LNCaP clone FGC (cell line): ENCODE data around the gene ASXL1.

Experiments used
- DNase-seq: peaks from one replicate; pipeline ENCODE4 v3.0.0-alpha.2; 2011; ENCODE audit warnings: low read depth
- H3K4me3 ChIP-seq: 2 replicates; pipeline ENCODE4 v1.5.1; 2011; ENCODE audit warnings: mild to moderate bottlenecking, low read depth, low read length, control low read depth
- CTCF ChIP-seq: IDR thresholded peaks from 2 replicates; pipeline ENCODE4 v1.5.1; 2012; ENCODE audit warnings: mild to moderate bottlenecking; ENCODE audit not compliant: control insufficient read depth, insufficient read depth; ENCODE audit errors: extremely low read depth

ASXL1 gene

DNA sequence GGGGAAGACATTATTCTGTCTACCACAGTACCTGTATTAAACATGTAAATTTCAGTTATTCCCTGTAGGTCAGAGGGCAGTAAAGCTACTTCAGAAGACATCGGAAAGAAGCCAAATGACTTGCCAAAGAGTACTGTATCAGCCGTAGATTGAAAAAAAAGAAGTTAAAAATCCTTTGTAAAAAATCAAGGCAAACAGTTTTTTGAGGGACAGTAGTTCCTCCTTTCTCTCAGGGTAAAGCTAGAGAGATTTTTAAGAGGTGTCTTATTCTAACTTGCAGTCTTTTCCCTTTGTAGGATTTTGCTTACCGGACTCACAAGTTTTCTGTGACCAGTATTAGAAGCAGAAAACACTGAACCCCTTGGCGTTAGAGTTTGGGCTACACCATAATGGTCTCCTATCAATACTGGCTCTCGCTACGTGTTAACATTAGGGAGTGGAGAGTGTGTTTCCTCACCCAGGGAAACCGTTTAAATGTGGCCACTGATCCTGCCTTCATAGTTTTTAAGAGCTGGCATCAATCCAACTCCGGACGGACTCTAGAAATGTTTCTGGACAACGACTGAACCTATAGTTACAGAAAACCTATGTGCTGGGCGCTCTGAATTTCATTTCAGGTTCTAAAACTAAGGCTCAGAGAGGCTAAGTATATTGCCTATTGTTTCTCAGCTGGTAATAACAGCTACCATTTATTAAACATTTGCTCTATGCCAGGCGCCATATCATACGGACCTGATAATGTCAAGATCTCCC lies 1.3 kb upstream of the ASXL1 start:
- peak overlapping the region; percentile 75 for H3K4me3 ChIP-seq
- TF ChIP-seq CTCF, result no peak
- no peak for DNase-seq

DNA sequence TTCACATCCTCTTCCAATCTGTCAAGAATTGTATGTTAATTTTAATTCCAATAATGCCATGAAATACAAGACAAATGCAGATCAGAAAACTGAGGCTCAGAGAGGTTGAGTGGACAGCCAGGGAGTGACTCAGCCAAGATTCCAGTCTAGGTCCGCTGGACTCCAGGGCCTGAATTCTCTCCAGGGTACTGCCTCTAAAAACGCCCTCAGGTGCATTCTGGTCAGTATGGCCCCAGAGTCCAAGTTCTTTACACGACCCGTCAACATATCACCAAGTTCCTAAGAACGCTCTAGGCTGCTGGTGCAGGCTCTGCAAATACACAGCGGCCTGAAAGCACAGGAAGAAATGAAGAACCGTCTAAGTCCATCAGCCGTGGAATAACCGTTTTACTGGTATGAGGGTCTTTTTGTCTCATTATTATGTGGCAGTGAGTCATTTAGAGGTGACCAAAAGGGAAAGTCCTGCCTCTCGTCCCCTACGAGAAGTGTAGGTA lies 709 bp upstream of the ASXL1 start:
- H3K4me3 ChIP-seq, result peak overlapping the region; percentile 75
- no peak for DNase-seq

GRCh38 chr20:32358632-32358882 lies 426 bp downstream of the ASXL1 start:
- no peak for TF ChIP-seq CTCF
- no peak for DNase-seq

More for the DNA sequence above, 709 bp upstream of the ASXL1 start:
- TF ChIP-seq CTCF, result no peak

DNA sequence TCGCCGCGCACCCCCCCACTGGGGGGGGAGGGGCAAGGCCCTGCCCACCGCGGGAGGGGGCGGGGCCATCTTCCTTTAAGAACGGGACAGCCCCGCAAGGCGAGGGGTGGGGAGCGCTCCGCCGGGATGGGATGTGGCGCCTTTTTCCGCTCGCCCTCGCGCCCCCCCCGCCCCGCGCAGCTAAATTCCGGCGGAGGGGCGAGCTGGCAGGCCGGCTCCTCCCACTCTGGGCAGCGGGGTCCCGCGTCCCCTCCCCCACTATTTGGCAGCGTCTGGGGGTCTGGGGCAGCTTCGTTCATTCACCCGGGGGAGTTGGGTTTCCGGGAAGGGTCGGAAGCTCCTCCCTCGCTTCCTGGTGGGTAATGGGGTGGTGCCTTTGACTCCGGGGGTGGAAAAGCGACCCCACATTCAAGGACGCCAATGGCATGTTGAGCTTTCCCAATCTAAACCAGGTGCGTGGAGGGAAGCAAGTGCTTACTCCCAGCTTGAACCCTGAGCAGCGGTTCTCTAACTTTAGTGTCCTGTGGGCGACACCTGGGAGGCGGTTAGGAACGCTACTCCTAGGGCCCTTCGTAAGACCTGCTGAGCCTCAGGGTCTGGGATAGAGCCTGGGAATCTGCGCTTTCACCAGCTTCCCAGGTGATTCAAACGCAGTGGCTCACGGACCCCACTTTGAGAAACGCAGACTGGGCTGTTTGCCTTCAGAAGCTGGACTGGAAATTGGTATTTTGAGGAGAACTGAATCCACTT lies 927 bp downstream of the ASXL1 start:
- no peak for TF ChIP-seq CTCF
- peak overlapping the region; percentile 75 for H3K4me3 ChIP-seq
- no peak for DNase-seq

More at GRCh38 chr20:32358632-32358882, 426 bp downstream of the ASXL1 start:
- peak overlapping the region; percentile 75 for H3K4me3 ChIP-seq

DNA sequence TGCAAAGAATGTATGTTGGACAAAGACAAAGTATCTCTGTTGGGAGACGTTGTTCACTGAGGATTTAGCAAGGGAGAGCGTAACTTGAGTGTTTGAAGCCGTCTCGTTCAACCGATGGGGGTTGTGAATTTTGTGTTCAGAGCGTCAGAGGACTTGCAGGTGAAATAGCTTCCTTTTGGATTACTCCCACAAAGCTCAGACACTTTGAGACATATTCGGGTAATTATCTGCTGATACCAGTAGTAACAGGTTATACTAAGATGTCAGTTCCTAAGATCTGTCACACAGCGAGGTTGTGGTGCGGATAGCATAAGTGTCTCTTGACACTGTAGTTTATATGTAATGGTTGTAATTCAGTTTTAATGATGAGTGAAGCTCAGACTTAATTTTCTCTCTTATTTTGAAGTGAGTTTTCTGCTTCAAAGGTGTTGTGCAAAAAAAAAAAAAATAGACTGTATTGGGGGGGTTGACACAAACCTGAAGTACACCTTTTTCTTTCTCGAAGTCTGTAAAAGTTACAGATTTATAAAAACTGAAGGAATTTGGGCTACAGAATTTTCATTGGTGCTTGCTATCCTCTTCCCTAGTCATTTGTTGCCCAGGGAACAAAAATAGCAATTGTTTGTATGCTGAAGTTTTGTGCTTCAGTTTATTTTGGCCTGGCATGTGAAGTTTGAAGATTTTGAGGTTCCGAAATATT lies 1.7 kb downstream of the ASXL1 start:
- peak overlapping the region; percentile 75 for H3K4me3 ChIP-seq
- DNase-seq, result no peak
- TF ChIP-seq CTCF, result no peak

DNA sequence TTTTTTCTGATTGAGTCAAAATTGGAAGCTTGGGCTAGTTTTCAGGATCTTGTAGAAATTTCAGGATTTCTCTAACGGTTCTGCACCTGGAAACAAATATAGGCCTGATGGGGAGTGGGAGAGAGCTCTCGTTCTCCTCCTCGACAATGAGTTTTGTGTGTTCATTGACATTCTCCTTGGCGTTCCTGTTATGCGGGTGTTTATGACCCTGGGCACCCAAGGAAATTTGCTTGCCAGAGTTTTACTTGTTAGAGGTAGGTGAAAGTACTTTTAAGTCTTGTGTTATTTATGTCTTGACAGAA lies 2.2 kb downstream of the ASXL1 start:
- TF ChIP-seq CTCF, result no peak
- no peak for DNase-seq
- no peak overlapping the region for H3K4me3 ChIP-seq
